Astrocyte (in vitro differentiated cells and primary cell): ENCODE measurements around the gene RNF146. TPM values are rescaled to one million over a fixed set of nuclear protein-coding genes. Genes with fewer than 3 reads are reported as not detected.

Experiments used
- DNase-seq: peaks from one replicate; pipeline ENCODE4 v3.0.0-alpha.2; 2010; ENCODE audit warnings: low read depth
- FAIRE-seq: peaks from 2 replicates; lab custom pipeline; 2011; peaks lifted over from hg19 to GRCh38; lab: Jason Lieb, UNC
- H2AFZ ChIP-seq: 2 replicates; pipeline ENCODE4 v1.6.0; 2012; ENCODE audit warnings: low read depth, low read length, inconsistent platforms
- H3K27ac ChIP-seq: 2 replicates; pipeline ENCODE4 v1.5.1; 2011; ENCODE audit warnings: low read depth, low read length, inconsistent platforms
- H3K27me3 ChIP-seq: 2 replicates; pipeline ENCODE4 v1.6.0; 2011; ENCODE audit warnings: low read length, inconsistent platforms; ENCODE audit not compliant: insufficient read depth
- H3K36me3 ChIP-seq: 2 replicates; pipeline ENCODE4 v1.5.1; 2011; ENCODE audit warnings: low read length, inconsistent platforms; ENCODE audit not compliant: insufficient read depth
- H3K4me1 ChIP-seq: 2 replicates; pipeline ENCODE4 v1.5.1; 2011; ENCODE audit warnings: low read length, inconsistent platforms; ENCODE audit not compliant: insufficient read depth
- H3K4me2 ChIP-seq: 2 replicates; pipeline ENCODE4 v1.6.0; 2012; ENCODE audit warnings: low read length, inconsistent platforms
- H3K4me3 ChIP-seq: 2 replicates; pipeline ENCODE4 v1.5.1; 2011; ENCODE audit warnings: low read depth, mild to moderate bottlenecking, low read length, inconsistent platforms; ENCODE audit not compliant: insufficient read depth
- H3K79me2 ChIP-seq: 2 replicates; pipeline ENCODE4 v1.6.0; 2012; ENCODE audit warnings: mild to moderate bottlenecking, low read length, inconsistent platforms; ENCODE audit not compliant: insufficient read depth
- H3K9ac ChIP-seq: 2 replicates; pipeline ENCODE4 v1.6.0; 2012; ENCODE audit warnings: mild to moderate bottlenecking, low read length, inconsistent platforms
- H3K9me3 ChIP-seq: 2 replicates; pipeline ENCODE4 v1.5.1; 2012; ENCODE audit warnings: low read depth, mild to moderate bottlenecking, low read length, inconsistent platforms; ENCODE audit not compliant: insufficient read depth
- H4K20me1 ChIP-seq: 2 replicates; pipeline ENCODE4 v1.6.0; 2012; ENCODE audit warnings: low read length, inconsistent platforms; ENCODE audit not compliant: insufficient read depth
- H3K27ac Mint-ChIP-seq: one replicate; pipeline ENCODE4 v1.8.0; 2021; ENCODE audit warnings: mild to moderate bottlenecking, mixed read lengths; ENCODE audit not compliant: unreplicated experiment
- H3K27me3 Mint-ChIP-seq: one replicate; pipeline ENCODE4 v1.8.0; 2021; ENCODE audit warnings: low read depth, mixed read lengths; ENCODE audit not compliant: unreplicated experiment
- H3K36me3 Mint-ChIP-seq: one replicate; pipeline ENCODE4 v1.8.0; 2021; ENCODE audit warnings: low read depth, mixed read lengths; ENCODE audit not compliant: unreplicated experiment
- H3K4me1 Mint-ChIP-seq: one replicate; pipeline ENCODE4 v1.8.0; 2021; ENCODE audit warnings: low read depth, mixed read lengths; ENCODE audit not compliant: unreplicated experiment
- H3K4me3 Mint-ChIP-seq: one replicate; pipeline ENCODE4 v1.8.0; 2021; ENCODE audit warnings: mild to moderate bottlenecking, moderate library complexity, mixed read lengths; ENCODE audit not compliant: unreplicated experiment
- H3K9me3 Mint-ChIP-seq: one replicate; pipeline ENCODE4 v1.8.0; 2021; ENCODE audit warnings: mild to moderate bottlenecking, mixed read lengths; ENCODE audit not compliant: unreplicated experiment
- CTCF ChIP-seq: IDR thresholded peaks from 2 replicates; pipeline ENCODE4 v1.5.1; 2011; ENCODE audit warnings: low read depth, mild to moderate bottlenecking, inconsistent platforms, low read length, moderate library complexity; ENCODE audit not compliant: insufficient read depth
- EZH2 ChIP-seq: IDR thresholded peaks from 2 replicates; pipeline ENCODE4 v1.6.1; 2012; ENCODE audit warnings: mild to moderate bottlenecking, low read length, inconsistent platforms; ENCODE audit not compliant: insufficient read depth
- total RNA-seq: library from RNA; stranded (reverse); gene quantifications from 2 replicates; pipeline ENCODE4 v1.2.1, GENCODE V29; 2021

RNF146 gene
- total RNA-seq, 1 donor from 2014 or later = 41.4 TPM

- H4K20me1 ChIP-seq = peaks cover 27% of the 10 kb centered on the region
- peaks cover 12% of the 10 kb centered on the region for H3K36me3 Mint-ChIP-seq
- peaks cover 7% of the 10 kb centered on the region for H3K79me2 ChIP-seq
- H3K27ac ChIP-seq = no peak overlapping the region
- H3K27me3 ChIP-seq = no peaks in the 10 kb centered on the region
- H3K9me3 ChIP-seq = no peaks in the 10 kb centered on the region
- H3K36me3 ChIP-seq = peaks cover 25% of the 10 kb centered on the region
- no peak overlapping the region for H3K4me2 ChIP-seq
- H3K4me1 Mint-ChIP-seq = peaks cover 10% of the 10 kb centered on the region
- H2AFZ ChIP-seq = no peak overlapping the region
- H3K4me3 ChIP-seq = no peak overlapping the region
- H3K9me3 Mint-ChIP-seq = no peaks in the 10 kb centered on the region
- TF ChIP-seq CTCF = no peak
- DNase-seq = no peak
- no peak for FAIRE-seq
- H3K4me1 ChIP-seq = no peaks in the 10 kb centered on the region
- H3K27me3 Mint-ChIP-seq = no peaks in the 10 kb centered on the region
- H3K4me3 Mint-ChIP-seq = no peak overlapping the region
- no peak overlapping the region for H3K9ac ChIP-seq
- H3K27ac Mint-ChIP-seq = no peak overlapping the region
Observed at GRCh38 chr6:127288705-127289104, 22.0 kb downstream of the RNF146 start.

- no peak overlapping the region for H3K4me3 Mint-ChIP-seq
- Histone ChIP-seq H3K4me1 (no peaks in the 10 kb centered on the region), H3K9me3 (no peaks in the 10 kb centered on the region), H3K27me3 (no peaks in the 10 kb centered on the region), H3K79me2 (peaks cover 7% of the 10 kb centered on the region), H2AFZ (no peak overlapping the region), H4K20me1 (peaks cover 27% of the 10 kb centered on the region), H3K4me3 (no peak overlapping the region), H3K36me3 (peaks cover 27% of the 10 kb centered on the region), H3K27ac (no peak overlapping the region), H3K4me2 (no peak overlapping the region), H3K9ac (no peak overlapping the region)
- H3K36me3 Mint-ChIP-seq = peaks cover 16% of the 10 kb centered on the region
- TF ChIP-seq CTCF (no peak), EZH2 (no peak)
- H3K27ac Mint-ChIP-seq = no peak overlapping the region
- FAIRE-seq (no peak), DNase-seq (no peak)
- H3K4me1 Mint-ChIP-seq = peaks cover 10% of the 10 kb centered on the region
- H3K9me3 Mint-ChIP-seq = no peaks in the 10 kb centered on the region
- no peaks in the 10 kb centered on the region for H3K27me3 Mint-ChIP-seq
Observed at GRCh38 chr6:127289934-127290333, 23.3 kb downstream of the RNF146 start.

- no peaks in the 10 kb centered on the region for H3K9me3 ChIP-seq
- H3K27ac ChIP-seq = no peak overlapping the region
- H3K4me2 ChIP-seq = no peak overlapping the region
- no peaks in the 10 kb centered on the region for H3K27me3 ChIP-seq
- Mint-ChIP-seq H3K36me3 (peaks cover 16% of the 10 kb centered on the region), H3K9me3 (no peaks in the 10 kb centered on the region), H3K27me3 (no peaks in the 10 kb centered on the region), H3K27ac (no peak overlapping the region), H3K4me1 (peaks cover 10% of the 10 kb centered on the region), H3K4me3 (no peak overlapping the region)
- TF ChIP-seq CTCF = no peak
- no peak for TF ChIP-seq EZH2
- H3K79me2 ChIP-seq = peaks cover 6% of the 10 kb centered on the region
- H3K9ac ChIP-seq = no peak overlapping the region
- H4K20me1 ChIP-seq = peaks cover 27% of the 10 kb centered on the region
- H3K4me3 ChIP-seq = no peak overlapping the region
- no peaks in the 10 kb centered on the region for H3K4me1 ChIP-seq
- H2AFZ ChIP-seq = no peak overlapping the region
- FAIRE-seq = no peak
- no peak for DNase-seq
- peaks cover 27% of the 10 kb centered on the region for H3K36me3 ChIP-seq
Observed at GRCh38 chr6:127290391-127291265, 24.0 kb downstream of the RNF146 start.
